ENCODE data around the gene KCNJ2.

DNA sequence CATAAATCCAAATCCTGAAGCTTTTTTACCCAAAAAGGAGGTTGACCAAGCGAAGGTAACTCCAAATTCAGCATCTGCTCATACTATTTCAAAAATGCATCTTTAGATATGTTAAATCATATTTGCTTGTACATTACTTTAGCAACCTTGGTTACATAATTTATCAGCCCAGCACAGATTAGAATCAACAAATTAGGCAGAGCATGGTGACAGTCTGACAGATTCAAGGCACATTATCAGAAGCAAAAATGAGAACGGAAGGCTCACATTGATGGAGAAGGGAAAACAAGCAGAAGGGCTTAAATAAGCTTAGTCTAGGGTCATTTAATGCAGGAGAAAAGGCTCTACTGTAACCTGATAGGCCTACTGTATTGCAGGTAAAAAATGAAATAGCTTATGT lies 3.9 kb upstream of the KCNJ2 start:
- TF ChIP-seq, protein P1, sequence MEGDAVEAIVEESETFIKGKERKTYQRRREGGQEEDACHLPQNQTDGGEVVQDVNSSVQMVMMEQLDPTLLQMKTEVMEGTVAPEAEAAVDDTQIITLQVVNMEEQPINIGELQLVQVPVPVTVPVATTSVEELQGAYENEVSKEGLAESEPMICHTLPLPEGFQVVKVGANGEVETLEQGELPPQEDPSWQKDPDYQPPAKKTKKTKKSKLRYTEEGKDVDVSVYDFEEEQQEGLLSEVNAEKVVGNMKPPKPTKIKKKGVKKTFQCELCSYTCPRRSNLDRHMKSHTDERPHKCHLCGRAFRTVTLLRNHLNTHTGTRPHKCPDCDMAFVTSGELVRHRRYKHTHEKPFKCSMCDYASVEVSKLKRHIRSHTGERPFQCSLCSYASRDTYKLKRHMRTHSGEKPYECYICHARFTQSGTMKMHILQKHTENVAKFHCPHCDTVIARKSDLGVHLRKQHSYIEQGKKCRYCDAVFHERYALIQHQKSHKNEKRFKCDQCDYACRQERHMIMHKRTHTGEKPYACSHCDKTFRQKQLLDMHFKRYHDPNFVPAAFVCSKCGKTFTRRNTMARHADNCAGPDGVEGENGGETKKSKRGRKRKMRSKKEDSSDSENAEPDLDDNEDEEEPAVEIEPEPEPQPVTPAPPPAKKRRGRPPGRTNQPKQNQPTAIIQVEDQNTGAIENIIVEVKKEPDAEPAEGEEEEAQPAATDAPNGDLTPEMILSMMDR (IDR thresholded peaks at IDR 0.05): no peak
- TF ChIP-seq POLR2A (IDR thresholded peaks at IDR 0.05) (no peak), POLR2AphosphoS5 (IDR thresholded peaks at IDR 0.05; ENCODE audit: insufficient read depth in 1 of 2, low read depth in 1 of 2) (no peak)

All from vagina (tissue), 2 donors.